H1 (cell line): ENCODE data around the gene NCF2. TPM values are rescaled to one million over a fixed set of nuclear protein-coding genes. Genes with fewer than 3 reads are reported as not detected.

ENCODE experiments used
- CHD2 ChIP-seq: IDR thresholded peaks from 2 replicates; pipeline ENCODE4 v1.6.1; 2012; ENCODE audit warnings: low read length, improper control_type of control experiment
- HDAC2 ChIP-seq, 2 experiments: fragments of 300-600 bp in 1 of 2; sonication (generic) in 1 of 2; IDR thresholded peaks; 2 replicates each; pipeline ENCODE4 v1.6.1; 2011 to 2012; ENCODE audit warnings: low read depth in 2 of 2, low read length in 2 of 2, mild to moderate bottlenecking in 2 of 2, moderate library complexity in 2 of 2, borderline replicate concordance in 1 of 2, inconsistent platforms in 1 of 2
- JUN ChIP-seq: IDR thresholded peaks from 2 replicates; pipeline ENCODE4 v1.6.1; 2011; ENCODE audit warnings: low read depth, mild to moderate bottlenecking, improper control_type of control experiment, low read length
- RBBP5 ChIP-seq: IDR thresholded peaks from 2 replicates; pipeline ENCODE4 v1.7.1; 2012; ENCODE audit warnings: low read depth, mild to moderate bottlenecking, inconsistent platforms, low read length, moderate library complexity, borderline replicate concordance
- RXRA ChIP-seq: IDR thresholded peaks from 2 replicates; pipeline ENCODE4 v1.6.1; 2011; ENCODE audit warnings: low read depth, mild to moderate bottlenecking, low read length, moderate library complexity; ENCODE audit not compliant: insufficient read depth
- SAP30 ChIP-seq: fragments of 300-600 bp; sonication (generic); IDR thresholded peaks from 2 replicates; pipeline ENCODE4 v1.7.1; 2012; ENCODE audit warnings: low read length, moderate library complexity, mild to moderate bottlenecking, inconsistent platforms; ENCODE audit not compliant: insufficient read depth, insufficient replicate concordance
- TAF1 ChIP-seq: IDR thresholded peaks from 2 replicates; pipeline ENCODE4 v1.6.1; 2011; ENCODE audit warnings: mild to moderate bottlenecking, low read depth, low read length
- polyA plus RNA-seq, 7 experiments: library from polyadenylated mRNA; depleted of rRNA in 3 of 7; stranded (reverse) in 5 of 7; unstranded in 2 of 7; fragments of >200 nt in 5 of 7; fragments of 200-250 nt in 2 of 7; gene quantifications; 1 replicate in 5 of 7; 2 replicates in 1 of 7; 4 replicates in 1 of 7; pipeline versions ENCODE4 v1.2.1 to v1.2.3, GENCODE V29; 2011 to 2013; ENCODE audit warnings: missing spikeins in 2 of 7, mixed read lengths in 2 of 7
- total RNA-seq: library from RNA; stranded (reverse); fragmentation: NEBNext Ultra II Directional; extraction: Animal tissue kit (Norgen Biotek cat#: 25700); gene quantifications from 2 replicates; pipeline ENCODE4 v1.2.1, GENCODE V29; 2021

The NCF2 gene
- total and polyA plus RNA-seq, 2 of the 8 experiments (the other 6 are each of a cell fraction or from before 2014, with no cell fraction given): not detected

DNA sequence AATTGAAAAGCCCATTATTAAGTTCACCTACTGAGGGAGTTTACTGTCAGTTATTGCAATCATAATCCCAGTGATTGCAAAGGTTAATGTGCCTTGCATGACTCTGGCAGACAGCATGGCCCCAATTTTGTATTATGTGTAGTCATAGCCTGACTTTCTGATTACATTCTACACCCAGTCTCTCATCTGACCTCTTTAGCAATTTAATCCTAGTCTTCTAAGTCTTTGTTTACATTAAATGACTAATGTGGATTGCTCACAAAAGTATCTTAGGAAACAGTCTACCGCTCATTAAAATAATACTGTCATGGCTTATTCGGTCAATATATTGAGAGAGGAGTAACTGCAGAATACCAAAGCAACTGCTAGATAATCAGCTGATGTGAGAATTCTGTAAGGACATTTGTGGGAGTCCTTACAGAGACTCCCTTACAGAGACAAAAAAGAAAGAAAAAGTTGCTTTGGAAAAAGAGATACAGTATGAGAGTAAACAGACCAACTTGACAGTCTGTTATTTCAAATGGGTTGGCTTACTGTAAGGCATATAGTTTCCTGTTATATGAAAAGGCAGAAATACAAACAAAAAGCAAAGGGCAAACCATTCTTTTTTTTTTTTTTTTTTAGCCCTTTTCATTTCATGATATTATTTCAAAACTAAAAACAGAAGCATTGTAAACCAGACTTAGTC lies 75.1 kb downstream of the NCF2 start (continued):
- TF ChIP-seq RBBP5 (no peak), JUN (no peak), SAP30 (no peak), RXRA (no peak), HDAC2 (IDR thresholded peaks at IDR 0.05; ENCODE audit: borderline replicate concordance in 1 of 2, low read depth in 2 of 2, low read length in 2 of 2) (no peak), TAF1 (no peak), CHD2 (no peak)
